Prostate gland (tissue), 2 donors: ENCODE data around the gene EIF4H.
A peak's percentile ranks its signal among the peaks of the same experiment; 100 is the strongest.

ENCODE experiments used
- POLR2A ChIP-seq: fragments of 450-650 bp; IDR thresholded peaks from one replicate; pipeline ENCODE4 v1.6.1; 2016; ENCODE audit warnings: antibody characterized with exemption, mild to moderate bottlenecking
- POLR2AphosphoS5 ChIP-seq: sonication (generic); formaldehyde crosslinking; IDR thresholded peaks from one replicate; pipeline ENCODE4 v1.6.1; 2017; ENCODE audit warnings: antibody characterized with exemption
- TF ChIP-seq, protein P1 (sequence below), 4 experiments: fragments of 200-600 bp in 2 of 4; fragments of 450-650 bp in 2 of 4; sonication (generic) in 2 of 4; IDR thresholded peaks; 1 replicate in 3 of 4; 2 replicates in 1 of 4; pipeline ENCODE4 v1.5.1; 2016 to 2019; ENCODE audit warnings: antibody characterized with exemption in 4 of 4, mild to moderate bottlenecking in 2 of 4, moderate library complexity in 2 of 4

DNA sequence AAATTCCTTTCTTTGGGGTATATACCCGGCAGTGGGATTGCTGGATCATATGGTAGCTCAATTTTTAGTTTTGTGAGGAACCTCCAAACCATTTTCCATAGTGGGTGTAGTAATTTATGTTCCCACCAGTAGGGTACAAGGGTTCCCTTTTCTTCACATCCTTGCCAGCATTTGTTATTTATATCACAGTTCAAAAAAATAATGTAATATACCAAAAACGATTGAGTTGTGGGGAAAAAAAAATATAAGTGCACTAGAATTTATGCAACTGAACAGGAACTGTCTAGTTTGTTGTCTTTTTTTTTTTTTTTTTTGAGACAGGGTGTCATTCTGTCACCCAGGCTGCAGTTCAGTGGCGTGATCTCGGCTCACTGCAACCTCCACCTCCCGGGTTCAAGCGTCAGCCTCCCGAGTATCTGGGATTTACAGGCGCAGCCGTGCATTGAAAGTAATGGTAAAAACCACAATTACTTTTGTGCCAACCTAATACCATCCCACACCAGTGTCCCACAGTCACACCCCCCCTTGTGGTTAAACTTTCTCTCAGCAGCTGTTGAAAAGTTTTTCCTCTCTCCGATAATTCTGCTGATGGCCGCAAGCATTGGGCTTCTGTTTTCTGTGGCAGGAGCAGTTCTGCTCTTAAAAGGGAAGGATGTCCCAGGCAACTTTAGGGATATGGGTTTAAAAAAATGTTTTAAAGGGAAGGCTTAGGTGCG lies 28.8 kb downstream of the EIF4H start:
- TF ChIP-seq, protein P1, sequence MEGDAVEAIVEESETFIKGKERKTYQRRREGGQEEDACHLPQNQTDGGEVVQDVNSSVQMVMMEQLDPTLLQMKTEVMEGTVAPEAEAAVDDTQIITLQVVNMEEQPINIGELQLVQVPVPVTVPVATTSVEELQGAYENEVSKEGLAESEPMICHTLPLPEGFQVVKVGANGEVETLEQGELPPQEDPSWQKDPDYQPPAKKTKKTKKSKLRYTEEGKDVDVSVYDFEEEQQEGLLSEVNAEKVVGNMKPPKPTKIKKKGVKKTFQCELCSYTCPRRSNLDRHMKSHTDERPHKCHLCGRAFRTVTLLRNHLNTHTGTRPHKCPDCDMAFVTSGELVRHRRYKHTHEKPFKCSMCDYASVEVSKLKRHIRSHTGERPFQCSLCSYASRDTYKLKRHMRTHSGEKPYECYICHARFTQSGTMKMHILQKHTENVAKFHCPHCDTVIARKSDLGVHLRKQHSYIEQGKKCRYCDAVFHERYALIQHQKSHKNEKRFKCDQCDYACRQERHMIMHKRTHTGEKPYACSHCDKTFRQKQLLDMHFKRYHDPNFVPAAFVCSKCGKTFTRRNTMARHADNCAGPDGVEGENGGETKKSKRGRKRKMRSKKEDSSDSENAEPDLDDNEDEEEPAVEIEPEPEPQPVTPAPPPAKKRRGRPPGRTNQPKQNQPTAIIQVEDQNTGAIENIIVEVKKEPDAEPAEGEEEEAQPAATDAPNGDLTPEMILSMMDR (IDR thresholded peaks at IDR 0.05): peak in 3 of 4 experiments; percentile 44 to 59 (median 58)
- TF ChIP-seq POLR2A (no peak), POLR2AphosphoS5 (peak; percentile 35)
